Measurements from ENCODE around the gene SEMA4D.
"Not testable (repeated sequence)": the region's sequence is repeated elsewhere in the genome, so short reads cannot be mapped to it uniquely, and the experiment has no call there.

Gene SEMA4D

DNA sequence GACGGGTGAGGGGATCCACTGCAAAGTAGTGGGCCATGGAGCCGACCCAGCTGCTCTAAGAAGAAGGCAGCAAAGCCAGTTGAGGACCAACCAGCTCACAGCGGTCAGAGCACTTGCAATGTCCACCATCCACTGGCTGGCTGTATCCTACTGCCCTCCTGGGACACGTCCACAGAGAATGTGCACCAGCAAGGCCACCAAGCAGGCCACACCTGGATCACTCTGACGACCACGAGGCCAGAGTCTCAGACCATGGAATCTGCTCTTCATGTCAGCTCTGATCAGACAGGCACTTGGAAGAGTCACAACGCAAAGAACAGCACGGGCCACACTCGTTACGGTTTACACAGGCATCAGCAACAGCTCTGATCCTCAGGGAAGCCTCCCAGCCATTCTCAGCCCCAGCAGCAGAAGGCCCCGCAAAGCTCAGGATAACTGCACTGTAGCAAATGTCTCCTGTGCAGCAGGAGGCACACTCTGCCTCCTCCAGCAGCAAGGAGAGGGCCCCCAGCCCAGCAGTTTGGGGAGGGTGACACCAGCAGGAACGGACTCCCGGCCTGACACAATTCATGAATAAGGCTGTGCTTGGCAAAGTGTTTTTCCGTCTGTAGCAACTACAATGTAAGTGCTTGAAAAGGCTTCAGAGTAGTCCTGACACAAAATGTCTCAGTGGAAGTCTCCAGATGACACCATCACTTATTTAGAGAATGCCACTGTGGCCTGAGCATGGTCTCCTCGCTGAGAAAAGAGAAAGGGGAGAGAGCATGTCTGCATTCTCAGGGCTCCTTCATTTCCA lies 15.7 kb downstream of the SEMA4D start:
- DNase-seq (ENCODE audit: low read depth in 2 of 2): no peak

DNA sequence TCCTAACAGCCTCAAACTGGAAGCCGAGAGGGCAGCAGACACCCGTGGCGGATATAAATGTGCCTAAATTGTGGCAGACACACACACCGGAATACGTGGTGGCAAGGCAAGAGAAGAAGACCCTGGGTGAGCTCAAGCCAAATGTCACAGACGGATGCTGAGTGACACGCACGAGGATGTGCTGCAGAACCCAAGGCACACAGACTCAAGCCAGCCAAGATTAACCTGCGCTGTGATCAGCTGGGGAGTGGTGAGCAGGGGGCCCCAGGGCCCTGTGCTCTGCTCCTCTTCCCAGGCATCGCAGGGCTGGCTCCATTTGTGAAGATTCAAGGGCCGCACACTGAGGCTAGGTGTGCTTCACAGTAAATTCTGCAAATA lies 16.4 kb downstream of the SEMA4D start:
- no peak for DNase-seq (ENCODE audit: low read depth in 2 of 2)

DNA sequence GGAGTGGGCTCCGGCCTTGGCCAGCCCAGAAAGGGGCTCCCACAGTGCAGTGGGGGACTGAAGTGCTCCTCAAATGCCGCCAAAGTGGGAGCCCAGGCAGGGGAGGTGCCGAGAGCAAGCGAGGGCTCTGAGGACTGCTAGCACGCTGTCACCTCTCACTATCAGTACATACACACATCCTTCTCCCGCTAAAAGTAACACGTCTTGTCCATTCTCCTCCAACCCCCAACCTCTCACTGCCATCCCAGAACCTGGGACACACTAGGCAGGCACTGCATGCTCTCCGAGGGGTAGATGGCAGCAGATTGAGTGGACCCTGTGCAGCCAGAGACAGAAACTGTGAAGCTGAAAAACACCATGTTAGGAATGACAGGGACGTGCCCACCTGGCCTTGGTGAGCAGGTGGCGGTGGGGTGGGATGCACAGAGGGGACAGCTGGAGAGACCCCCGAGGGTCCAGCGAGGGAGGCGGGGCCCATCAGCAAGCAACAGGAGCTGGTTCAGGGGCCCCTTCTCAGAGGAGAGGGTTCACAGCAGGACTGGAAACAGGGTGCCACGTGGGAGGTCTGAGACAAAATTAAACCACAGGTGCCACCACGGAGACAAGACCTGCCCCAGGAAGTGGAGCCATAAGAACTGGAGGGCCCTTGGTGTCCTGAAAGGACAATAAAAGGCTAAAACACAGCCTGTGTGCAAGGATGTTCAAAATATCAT lies 16.9 kb downstream of the SEMA4D start:
- DNase-seq (ENCODE audit: low read depth in 2 of 2): no peak

DNA sequence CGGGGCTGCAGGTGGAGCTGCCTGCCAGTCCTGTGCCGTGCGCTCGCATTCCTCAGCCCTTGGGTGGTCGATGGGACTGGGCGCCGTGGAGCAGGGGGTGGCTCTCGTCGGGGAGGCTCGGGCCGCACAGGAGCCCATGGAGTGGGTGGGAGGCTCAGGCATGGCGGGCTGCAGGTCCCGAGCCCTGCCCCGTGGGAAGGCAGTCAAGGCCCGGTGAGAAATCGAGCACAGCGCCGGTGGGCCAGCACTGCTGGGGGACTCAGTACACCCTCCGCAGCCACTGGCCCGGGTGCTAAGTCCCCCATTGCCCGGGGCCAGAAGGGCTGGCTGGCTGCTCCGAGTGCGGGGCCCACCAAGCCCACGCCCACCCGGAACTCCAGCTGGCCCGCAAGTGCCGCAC lies 17.5 kb downstream of the SEMA4D start:
- DNase-seq (ENCODE audit: low read depth in 2 of 2): not testable (repeated sequence)

DNA sequence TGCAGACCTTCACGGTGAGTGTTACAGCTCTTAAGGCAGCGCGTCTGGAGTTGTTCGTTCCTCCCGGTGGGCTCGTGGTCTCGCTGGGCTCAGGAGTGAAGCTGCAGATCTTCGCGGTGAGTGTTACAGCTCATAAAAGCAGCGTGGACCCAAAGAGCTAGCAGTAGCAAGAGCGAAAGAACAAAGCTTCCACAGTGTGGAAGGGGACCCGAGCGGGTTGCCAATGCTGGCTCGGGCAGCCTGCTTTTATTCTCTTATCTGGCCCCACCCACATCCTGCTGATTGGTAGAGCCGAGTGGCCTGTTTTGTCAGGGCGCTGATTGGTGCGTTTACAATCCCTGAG lies 18.3 kb downstream of the SEMA4D start:
- DNase-seq (ENCODE audit: low read depth in 2 of 2): peak in 1 of 2 donors; percentile 45

DNA sequence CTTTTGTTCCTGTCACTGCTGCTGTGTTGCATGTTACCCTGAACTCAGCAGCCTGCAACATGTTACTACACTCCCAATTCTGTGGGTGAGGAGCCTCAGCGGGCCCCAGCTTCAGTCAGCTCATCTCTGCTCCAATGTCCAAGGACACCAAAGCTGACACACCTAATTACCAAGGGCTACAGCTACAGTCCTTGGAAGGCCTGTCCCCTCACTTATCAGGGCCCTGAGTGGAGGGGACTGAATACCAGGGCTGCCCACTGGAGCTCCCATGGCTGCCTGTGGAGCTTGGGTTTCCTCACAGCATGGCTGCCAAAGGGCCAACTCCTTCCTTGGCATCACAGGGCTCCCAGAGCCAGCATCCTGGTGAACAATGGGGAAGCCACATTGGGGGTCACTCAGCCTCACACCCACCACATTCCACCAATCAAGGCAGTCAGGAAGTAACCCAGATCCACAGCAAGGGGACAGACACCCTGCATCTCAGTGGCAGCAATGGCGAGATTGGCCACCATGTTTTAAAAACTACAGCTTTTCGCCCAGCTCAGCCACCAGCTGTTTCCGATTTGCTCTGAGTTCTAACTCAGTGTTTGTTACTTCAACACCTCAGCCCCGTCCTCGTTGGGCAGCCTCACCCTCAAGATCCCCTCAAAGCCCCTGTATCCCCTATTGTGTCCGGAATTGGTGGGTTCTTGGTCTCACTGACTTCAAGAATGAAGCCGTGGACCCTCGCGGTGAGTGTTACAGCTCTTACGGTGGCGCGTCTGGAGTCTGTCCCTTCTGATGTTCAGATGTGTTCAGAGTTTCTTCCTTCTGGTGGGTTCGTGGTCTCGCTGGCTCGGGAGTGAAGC lies 18.9 kb downstream of the SEMA4D start:
- DNase-seq (ENCODE audit: low read depth in 2 of 2): peak in 1 of 2 donors; percentile 43

DNA sequence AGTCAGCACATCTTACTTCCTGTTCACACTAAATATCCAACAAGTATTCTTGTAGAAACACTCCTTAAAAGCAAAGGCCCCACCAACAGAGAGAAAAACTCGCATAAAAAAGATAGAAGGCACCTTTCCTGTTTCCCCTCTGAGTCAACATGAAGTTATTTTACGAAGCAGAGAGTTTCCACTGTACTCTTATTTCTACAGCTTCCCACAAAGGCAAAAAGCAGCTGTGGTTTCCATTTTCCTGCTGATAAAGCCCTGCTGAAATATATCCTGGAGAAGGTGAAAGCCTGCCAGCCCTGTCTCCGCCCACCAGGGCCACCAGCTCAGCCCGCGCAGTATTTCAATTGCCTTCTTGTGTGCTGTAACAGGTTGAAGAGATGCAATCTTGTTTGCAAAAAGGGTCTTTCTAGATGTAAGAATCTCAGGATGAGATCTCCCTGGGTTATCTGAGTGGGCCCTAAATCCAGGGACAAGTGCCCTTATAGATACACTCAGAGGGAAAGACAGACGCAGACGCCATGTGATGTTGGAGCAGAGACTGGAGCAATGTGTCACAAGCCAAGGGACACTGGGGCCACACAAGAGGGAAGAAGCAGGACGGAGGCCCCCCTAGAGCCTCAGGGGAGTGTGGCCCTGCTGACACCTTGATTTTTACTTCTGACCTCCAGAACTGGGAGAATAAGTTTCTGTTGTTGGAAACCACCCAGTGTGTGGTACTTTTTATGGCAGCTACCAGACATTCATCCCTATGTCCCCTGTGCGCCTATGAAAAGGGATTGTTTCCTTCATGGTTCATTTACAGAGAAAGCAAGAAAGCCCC lies 19.9 kb downstream of the SEMA4D start:
- peak in 1 of 2 donors; percentile 55 for DNase-seq (ENCODE audit: low read depth in 2 of 2)

DNA sequence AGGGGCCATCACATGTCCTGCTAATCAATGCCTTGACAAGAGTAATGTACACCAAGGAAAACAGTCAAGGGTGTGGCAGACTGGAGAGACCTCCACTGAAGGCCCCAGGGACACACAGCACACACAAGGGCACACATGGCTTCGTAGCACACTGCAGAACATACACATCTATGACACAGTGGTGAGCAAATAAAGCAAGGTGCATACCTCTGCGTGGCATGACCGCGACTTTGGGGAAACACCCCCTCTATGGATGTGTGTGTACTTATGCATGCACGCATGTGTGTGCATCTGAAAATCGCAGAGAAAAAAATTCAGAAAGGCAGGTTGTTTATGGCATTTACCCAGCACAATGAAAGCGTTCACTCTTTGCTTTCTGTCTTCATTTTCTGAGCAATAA lies 20.5 kb downstream of the SEMA4D start:
- DNase-seq (ENCODE audit: low read depth in 2 of 2): no peak

DNA sequence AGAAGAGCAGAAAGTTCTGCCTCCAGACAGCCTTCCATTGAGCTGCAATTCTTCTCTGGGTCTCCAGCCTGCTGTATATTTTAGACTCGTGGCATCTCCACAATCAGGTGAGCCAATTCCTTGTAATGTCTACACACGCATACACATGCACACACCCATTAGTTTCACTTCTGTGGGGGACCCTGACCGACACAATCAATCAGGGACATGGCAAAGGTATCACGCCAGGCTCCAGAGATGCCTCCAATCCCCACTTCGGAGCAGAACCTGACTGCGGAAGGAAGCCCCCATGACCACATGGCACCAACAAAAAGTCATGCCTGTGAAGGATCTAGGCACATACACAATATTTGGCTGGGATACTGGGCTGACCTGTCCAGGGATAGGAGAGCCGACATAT lies 21.4 kb downstream of the SEMA4D start:
- no peak for DNase-seq (ENCODE audit: low read depth in 2 of 2)

DNA sequence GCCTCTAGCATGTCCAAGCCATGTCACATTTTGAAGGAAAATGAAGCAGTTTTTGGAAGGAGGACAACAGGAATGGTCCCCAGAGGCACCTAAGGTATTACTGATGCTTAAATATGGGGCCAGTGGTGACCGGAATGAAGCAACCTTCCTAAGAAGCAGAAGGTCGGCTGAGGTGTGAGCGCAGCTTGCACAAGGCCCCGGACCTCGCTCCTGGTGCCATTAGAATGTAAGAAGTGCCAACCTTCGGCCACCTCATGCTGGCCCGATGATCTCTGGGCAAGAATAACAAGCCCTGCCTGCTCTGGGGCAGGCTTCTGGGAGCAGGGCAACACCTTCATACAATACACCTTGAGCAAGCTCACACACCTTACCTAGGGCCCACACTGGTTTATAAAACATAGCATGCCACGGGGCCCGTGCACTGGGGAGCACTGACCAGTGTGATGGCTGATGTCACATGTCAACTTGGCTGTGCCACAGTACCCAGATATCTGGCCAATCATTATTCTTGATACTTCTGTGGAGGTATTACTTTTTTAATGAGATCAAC lies 21.9 kb downstream of the SEMA4D start:
- DNase-seq (ENCODE audit: low read depth in 2 of 2): no peak

DNA sequence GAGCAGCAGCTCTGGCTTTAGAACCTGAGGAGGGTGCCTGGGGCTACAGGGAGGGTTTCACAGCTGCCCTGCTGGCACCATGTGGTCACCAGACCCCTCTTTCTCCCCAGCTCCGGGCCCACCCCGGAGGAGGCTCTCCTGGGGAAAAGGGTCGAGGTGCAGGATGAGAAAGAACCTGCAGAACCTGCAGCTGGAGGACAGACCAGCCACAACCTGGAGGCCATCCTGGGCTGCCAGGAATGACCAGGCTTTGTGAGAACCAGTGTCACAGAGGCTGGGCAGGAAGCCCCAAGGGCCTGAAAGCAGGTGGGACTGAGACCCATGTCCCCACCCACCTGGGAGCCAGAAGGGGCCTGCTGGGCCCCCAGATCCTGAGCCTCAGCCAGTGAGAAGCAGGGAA lies 23.0 kb downstream of the SEMA4D start:
- no peak for DNase-seq (ENCODE audit: low read depth in 2 of 2)

DNA sequence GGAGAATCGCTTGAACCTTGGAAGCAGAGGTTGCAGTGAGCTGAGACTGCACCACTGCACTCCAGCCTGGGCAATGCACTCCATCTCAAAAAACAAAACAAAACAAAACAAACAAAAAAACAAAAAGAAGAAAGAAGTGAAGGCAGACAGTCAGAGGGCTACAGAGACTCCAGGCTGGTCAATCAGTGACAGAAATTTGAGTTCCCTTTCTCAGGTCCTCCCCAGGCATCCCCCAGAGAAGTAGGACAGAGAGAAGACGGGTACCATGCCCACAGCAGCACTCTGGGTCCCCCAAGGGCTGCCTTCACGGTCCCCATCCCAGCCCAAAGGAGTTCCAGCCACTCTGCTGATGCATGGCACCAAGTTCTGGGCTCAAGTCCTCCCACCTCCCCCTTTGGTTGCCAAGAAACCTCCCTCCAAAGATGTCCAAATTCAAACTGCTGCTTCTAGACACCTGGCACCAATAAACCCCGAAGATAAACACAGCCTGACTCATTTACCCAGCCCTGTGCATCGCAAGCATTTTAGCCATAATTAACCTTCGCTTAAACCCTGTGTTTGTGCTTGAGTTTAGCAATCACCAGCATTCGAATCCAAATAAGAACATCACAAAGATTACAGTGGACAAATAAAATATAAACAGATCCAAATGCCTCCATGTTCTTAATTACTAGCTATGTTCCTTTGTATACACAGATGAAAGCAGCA lies 24.0 kb downstream of the SEMA4D start:
- no peak for DNase-seq (ENCODE audit: low read depth in 2 of 2)

DNA sequence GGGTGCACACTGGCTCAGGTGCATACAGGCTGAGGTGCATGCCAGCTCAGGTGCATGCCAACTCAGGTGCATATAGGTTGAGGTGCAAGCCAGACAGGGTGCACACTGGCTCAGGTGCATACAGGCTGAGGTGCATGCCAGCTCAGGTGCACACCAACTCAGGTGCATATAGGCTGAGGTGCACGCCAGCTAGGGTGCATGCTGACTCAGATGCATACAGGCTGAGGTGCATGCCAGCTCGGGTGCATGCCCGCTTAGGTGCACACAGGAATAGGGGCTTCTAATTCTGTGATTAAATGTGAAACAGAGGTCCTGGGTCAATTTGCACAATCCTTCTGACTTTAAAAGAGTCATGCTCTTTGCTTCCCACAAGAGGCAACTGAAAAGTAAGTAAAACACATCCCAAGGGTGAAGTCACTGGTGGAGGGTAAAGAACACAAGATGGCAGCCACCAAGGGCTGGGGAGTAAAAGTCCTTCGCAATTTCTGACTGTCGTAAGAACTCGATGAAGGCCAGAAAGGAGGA lies 26.1 kb downstream of the SEMA4D start:
- DNase-seq (ENCODE audit: low read depth in 2 of 2): not testable (repeated sequence)

DNA sequence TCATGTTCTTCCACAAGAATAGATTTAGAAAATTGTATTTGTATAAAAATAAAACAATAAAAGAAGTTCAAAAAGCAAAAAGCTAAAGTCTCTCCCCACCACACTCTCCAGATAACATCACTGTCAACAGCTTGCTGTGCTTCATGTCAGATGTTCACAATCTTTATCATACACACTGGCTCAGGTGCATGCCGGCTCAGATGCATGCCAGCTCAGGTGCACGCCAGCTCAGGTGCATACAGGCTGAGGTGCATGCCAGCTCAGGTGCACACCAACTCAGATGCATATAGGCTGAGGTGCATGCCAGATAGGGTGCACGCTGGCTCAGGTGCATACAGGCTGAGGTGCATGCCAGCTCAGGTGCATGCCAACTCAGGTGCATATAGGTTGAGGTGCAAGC lies 26.5 kb downstream of the SEMA4D start:
- no peak for DNase-seq (ENCODE audit: low read depth in 2 of 2)

DNA sequence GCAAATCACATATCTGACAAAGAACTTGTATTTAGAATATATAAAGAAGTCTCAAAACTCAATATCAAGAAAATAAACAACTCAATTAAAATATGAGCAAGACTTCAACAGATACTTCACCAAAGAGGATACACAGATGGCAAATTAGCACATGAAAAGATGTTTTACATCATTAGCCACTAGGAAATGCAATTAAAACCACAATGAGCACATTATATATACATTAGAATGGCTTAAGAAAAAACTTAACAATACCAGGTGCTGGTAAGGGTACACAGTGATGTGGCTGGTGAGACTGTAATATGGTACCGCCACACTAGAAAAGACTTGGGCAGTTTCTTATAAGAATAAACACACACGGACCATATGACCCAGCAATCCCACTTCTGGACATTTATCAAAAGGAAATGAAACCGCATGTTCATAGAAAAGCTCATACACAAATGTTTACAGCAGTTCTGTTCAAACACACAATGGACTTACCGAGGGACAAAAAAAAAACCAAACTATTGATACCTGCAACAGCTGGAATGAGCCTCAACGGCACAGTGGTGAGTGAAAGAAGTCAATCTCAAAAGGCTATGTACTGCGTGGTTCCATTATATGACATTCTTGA lies 27.6 kb downstream of the SEMA4D start:
- DNase-seq (ENCODE audit: low read depth in 2 of 2): no peak

DNA sequence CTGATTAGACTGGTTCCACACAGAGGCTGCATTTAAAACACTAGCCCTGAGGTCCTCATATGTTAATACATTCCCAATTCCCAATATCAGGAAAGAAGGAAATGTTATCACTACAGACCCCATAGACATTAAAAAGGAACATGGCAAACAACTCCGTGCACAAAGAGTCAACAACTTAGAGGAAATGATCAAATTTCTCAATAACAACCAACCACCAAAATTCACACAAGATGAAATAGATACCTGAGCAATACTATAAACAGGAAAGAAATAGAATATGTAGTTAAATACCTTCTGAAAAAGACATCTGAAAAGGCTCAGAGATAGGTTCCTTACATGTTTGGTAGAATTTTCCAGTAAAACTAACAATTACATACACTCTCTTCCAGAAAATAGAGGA lies 28.9 kb downstream of the SEMA4D start:
- no peak for DNase-seq (ENCODE audit: low read depth in 2 of 2)

DNA sequence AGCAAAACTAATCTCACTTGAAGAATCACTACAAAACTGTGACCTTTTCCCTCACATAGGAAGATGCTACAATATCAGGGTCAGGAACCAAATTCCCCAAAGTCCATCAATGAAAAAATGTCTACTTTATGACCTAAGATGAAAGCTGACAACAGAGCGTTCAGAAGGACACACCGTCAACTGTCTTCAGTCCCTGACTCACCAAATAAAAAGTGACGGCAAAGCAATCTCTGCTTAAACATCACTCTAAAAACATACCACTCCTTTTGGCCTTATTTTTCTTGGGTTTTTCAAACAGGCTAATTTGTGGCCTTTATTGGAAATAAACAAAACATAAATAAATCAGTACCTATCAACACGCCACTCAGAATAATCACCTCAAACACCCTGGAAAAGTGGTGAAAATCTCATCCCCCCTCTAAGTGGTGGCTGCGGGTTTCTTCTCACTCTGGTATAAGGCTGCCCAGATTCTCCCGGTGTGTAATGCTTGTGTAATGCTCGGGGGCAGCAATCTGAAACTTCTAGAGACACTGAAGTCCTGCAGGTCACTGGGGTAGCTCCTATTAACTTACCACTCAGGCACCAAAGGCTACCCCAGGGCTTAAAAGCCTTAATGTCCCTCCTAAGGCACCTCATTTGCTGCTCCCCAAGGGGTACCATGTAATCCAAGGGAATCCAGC lies 29.5 kb downstream of the SEMA4D start:
- DNase-seq (ENCODE audit: low read depth in 2 of 2): no peak

DNA sequence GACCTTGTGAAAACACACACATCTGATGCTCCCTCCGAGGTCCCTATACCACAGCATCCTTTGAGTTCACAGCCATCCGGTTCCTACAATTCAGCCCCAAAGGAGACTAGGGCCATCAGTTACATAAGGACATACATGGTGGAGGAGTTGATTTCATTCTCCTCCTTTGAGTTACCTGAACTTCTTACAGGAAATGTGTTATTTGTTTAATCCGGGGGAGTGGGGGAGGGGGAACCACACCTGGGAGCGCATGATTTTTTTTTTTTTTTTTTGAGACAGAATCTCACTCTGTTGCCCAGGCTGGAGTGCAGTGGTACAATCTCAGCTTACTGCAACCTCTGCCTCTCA lies 30.7 kb downstream of the SEMA4D start:
- DNase-seq (ENCODE audit: low read depth in 2 of 2): no peak

DNA sequence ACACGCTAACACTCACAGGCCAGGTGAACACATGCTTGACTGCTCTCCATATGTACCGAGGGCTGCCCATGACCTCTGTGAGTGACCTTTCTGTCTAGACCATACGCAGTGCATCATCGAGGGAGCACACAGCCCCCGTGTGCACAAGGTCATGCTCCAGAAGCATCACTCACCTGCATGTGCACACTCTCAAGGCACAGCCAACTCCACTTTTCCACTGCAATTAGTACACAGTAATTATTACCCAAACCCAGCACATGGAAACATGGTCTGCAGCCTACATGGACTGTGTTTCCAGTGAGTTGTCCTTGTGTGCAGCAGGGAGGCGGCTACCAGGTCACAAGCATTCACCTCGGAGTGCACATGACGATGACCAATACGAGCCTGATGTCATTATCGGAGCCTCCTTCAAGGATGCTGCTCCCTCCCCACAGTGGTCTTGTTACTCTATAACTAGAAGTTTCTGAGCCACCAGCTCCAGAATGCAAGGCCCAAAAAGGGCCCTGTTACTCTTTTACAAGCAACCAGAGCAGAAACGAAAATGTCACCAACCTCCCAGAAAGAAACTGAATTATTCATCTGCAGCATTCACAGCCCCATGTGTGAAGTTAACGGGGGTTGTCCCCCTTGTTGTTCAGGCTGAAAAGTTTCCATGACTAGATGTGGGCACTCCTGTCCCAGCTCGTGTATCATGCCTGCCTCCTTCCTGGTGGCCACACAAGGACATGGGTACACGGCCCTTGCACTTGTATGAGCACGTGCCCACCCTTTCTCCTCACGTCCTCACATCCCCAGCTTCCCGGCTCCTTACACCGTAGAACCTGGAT lies 31.2 kb downstream of the SEMA4D start:
- peak in 1 of 2 donors; percentile 39 for DNase-seq (ENCODE audit: low read depth in 2 of 2)
